Lung (tissue), 12 donors: ENCODE results near the gene DOCK8. TPM values are rescaled to one million over a fixed set of nuclear protein-coding genes. Genes with fewer than 3 reads are reported as not detected.

Experiments
- ATAC-seq: fragments of 200-7000 bp; cut with Tn5 transposase; one replicate; pipeline ENCODE4 v1.9.1; 2020; ENCODE audit warnings: moderate number of reproducible peaks; ENCODE audit not compliant: insufficient read depth, low FRiP score
- DNase-seq, 3 donors: peaks; one replicate each; pipeline ENCODE4 v3.0.0-alpha.2; 2013 to 2017
- H3K27ac ChIP-seq, 2 donors: one replicate each; pipeline ENCODE4 v1.5.1; 2013; ENCODE audit warnings: mild to moderate bottlenecking in 2 of 2, moderate library complexity in 2 of 2, control low read depth in 1 of 2, inconsistent platforms in 1 of 2, low read depth in 1 of 2, low read length in 1 of 2
- H3K27me3 ChIP-seq, 3 donors: one replicate each; pipeline ENCODE4 v1.5.1; 2013; ENCODE audit warnings: low read length in 2 of 3; ENCODE audit not compliant: control insufficient read depth in 3 of 3, insufficient read depth in 3 of 3
- H3K36me3 ChIP-seq, 4 donors: one replicate each; pipeline ENCODE4 v1.5.1; 2013; ENCODE audit warnings: low read length in 4 of 4, mild to moderate bottlenecking in 1 of 4, moderate library complexity in 1 of 4; ENCODE audit not compliant: control insufficient read depth in 4 of 4, insufficient read depth in 4 of 4
- H3K4me1 ChIP-seq, 5 donors: one replicate each; pipeline ENCODE4 v1.5.1; 2013; ENCODE audit warnings: low read length in 5 of 5, mild to moderate bottlenecking in 2 of 5, moderate library complexity in 1 of 5; ENCODE audit not compliant: control insufficient read depth in 5 of 5, insufficient read depth in 5 of 5
- H3K4me3 ChIP-seq: one replicate; pipeline ENCODE4 v1.5.1; 2013; ENCODE audit warnings: mild to moderate bottlenecking, control low read depth, moderate library complexity
- H3K9ac ChIP-seq, 2 donors: one replicate each; pipeline ENCODE4 v1.5.1; 2013; ENCODE audit warnings: low read length in 2 of 2, control low read depth in 1 of 2; ENCODE audit not compliant: insufficient read depth in 1 of 2
- H3K9me3 ChIP-seq, 4 donors: one replicate each; pipeline ENCODE4 v1.5.1; 2013; ENCODE audit warnings: low read length in 3 of 4, mild to moderate bottlenecking in 1 of 4, moderate library complexity in 1 of 4; ENCODE audit not compliant: control insufficient read depth in 4 of 4, insufficient read depth in 3 of 4
- CTCF ChIP-seq: IDR thresholded peaks from 2 replicates; pipeline ENCODE4 v1.5.1; 2012; ENCODE audit warnings: mild to moderate bottlenecking; ENCODE audit errors: control extremely low read depth, extremely low read depth
- WGBS, 2 donors: extraction: QIAGEN DNeasy Blood & Tissue Kit; methylation state at CpG; one replicate each; pipeline ENCODE4 v1.1.7; 2013; 5-methylcytosine and 5-hydroxymethylcytosine counted together
- polyA plus RNA-seq, 2 donors: library from polyadenylated mRNA; stranded (reverse); fragments of 200-250 nt; gene quantifications; one replicate each; pipeline ENCODE4 v1.2.1, GENCODE V29; 2013
- total RNA-seq, 2 donors: library from RNA; depleted of rRNA in 1 of 2; stranded (reverse); fragments of >200 nt in 1 of 2; gene quantifications; one replicate each; pipeline ENCODE4 v1.2.1, GENCODE V29; 2014 to 2021
- donor health status: control.
- donor health status: control.
- donor health status: Bipolar disorder and iron deficiency.
- donor health status: healthy.
- donor health status: DM: yes; HTN: yes; CAD: no.

The DOCK8 gene
- total and polyA plus RNA-seq, 4 donors, result 9.6 to 75.1 (median 27.3) TPM

- TF ChIP-seq CTCF, result no peak
- Histone ChIP-seq H3K27me3 (no peaks in the 10 kb centered on the region), H3K9ac (no peak overlapping the region), H3K9me3 (no peaks in the 10 kb centered on the region), H3K4me1 (no peaks in the 10 kb centered on the region), H3K4me3 (no peak overlapping the region), H3K27ac (no peak overlapping the region), H3K36me3 (no peaks in the 10 kb centered on the region)
- DNase-seq (no peak), ATAC-seq (no peak)
- 70 to 79% methylated on average over 4 of the region's 4 CpGs for WGBS, 2 donors
Measured at GRCh38 chr9:237858-238345, 23.2 kb downstream of the DOCK8 start.

- no peak for TF ChIP-seq CTCF
- Histone ChIP-seq H3K36me3 (no peaks in the 10 kb centered on the region), H3K9ac (no peak overlapping the region), H3K4me1 (no peaks in the 10 kb centered on the region), H3K27me3 (no peaks in the 10 kb centered on the region), H3K9me3 (no peaks in the 10 kb centered on the region), H3K4me3 (no peak overlapping the region), H3K27ac (no peak overlapping the region)
- ATAC-seq (no peak), DNase-seq (no peak)
- WGBS, 2 donors, result 82 to 85% methylated on average over 5 of the region's 5 CpGs
Measured at GRCh38 chr9:242461-243080, 27.9 kb downstream of the DOCK8 start.

GRCh38 chr9:248278-248961, 33.8 kb downstream of the DOCK8 start:
- 86 to 87% methylated on average over 2 of the region's 2 CpGs for WGBS, 2 donors
- H3K9me3 ChIP-seq, result no peaks in the 10 kb centered on the region
- no peaks in the 10 kb centered on the region for H3K4me1 ChIP-seq
- ATAC-seq (no peak), DNase-seq (no peak)
- no peak for TF ChIP-seq CTCF
- no peak overlapping the region for H3K9ac ChIP-seq
- no peaks in the 10 kb centered on the region for H3K36me3 ChIP-seq
- no peak overlapping the region for H3K4me3 ChIP-seq
- no peaks in the 10 kb centered on the region for H3K27me3 ChIP-seq
- no peak overlapping the region for H3K27ac ChIP-seq
